Uterus (tissue), 2 donors: ENCODE results near the gene OCLN.

Experiments used
- CTCF ChIP-seq, 4 experiments: fragments of 200-600 bp in 2 of 4; fragments of 450-650 bp in 2 of 4; sonication (generic) in 2 of 4; IDR thresholded peaks; one replicate each; pipeline ENCODE4 v1.5.1; 2016 to 2019; ENCODE audit warnings: antibody characterized with exemption in 4 of 4, mild to moderate bottlenecking in 2 of 4, moderate library complexity in 1 of 4
- POLR2A ChIP-seq, 2 donors: fragments of 450-650 bp; IDR thresholded peaks; one replicate each; pipeline ENCODE4 v1.6.1; 2016; ENCODE audit warnings: antibody characterized with exemption in 2 of 2, mild to moderate bottlenecking in 1 of 2, moderate library complexity in 1 of 2

- no peak for TF ChIP-seq POLR2A (IDR thresholded peaks at IDR 0.05)
- TF ChIP-seq CTCF (IDR thresholded peaks at IDR 0.05), result no peak
These were observed 15.4 kb upstream of the OCLN start for GRCh38 chr5:69477170-69477569.
